DMS114 treated with DMSO at 0.1 percent for 48 hours (cell line): Measurements from ENCODE around the gene GNG4.
"Not testable (repeated sequence)": the region's sequence is repeated elsewhere in the genome, so short reads cannot be mapped to it uniquely, and the experiment has no call there.

Experiments
- DNase-seq: peaks from one replicate; lab custom pipeline; 2025; ENCODE audit not compliant: unreplicated experiment; lab: John Stamatoyannopoulos, UW

The GNG4 gene

DNA sequence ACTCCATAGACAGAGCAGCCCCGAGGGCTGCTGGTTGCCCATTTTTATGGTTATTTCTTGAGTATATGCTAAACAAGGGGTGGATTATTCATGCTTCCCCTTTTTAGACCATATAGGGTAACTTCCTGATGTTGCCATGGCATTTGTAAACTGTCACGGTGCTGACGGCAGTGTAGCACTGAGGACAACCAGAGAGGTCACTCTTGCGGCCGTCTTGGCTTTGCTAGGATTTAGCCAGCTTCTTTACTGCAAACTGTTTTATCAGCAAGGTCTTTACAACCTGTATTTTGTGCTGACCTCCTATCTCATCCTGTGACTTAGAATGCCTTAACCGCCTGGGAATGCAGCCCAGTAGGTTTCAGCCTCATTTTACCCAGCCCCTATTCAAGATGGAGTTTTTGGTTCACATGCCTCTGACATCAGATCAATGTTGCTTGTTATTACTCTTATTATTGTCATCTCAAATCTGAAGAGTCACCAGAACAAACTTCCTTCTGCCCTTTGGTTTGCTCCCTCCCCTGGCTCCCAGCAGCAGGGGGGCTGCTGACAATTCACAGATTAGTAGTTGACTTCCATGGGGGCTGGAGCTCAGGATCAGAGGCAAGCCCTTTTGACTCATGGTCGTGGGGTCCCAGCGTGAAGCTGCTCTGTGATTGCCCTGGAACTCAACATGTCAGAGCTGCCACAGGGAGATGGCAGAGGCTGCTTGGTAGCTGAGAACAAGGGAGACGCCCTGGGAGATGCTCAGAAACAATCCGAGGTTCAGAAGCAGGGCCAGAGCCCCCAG is 103.0 kb downstream of the GNG4 start:
- not testable (repeated sequence) for DNase-seq

DNA sequence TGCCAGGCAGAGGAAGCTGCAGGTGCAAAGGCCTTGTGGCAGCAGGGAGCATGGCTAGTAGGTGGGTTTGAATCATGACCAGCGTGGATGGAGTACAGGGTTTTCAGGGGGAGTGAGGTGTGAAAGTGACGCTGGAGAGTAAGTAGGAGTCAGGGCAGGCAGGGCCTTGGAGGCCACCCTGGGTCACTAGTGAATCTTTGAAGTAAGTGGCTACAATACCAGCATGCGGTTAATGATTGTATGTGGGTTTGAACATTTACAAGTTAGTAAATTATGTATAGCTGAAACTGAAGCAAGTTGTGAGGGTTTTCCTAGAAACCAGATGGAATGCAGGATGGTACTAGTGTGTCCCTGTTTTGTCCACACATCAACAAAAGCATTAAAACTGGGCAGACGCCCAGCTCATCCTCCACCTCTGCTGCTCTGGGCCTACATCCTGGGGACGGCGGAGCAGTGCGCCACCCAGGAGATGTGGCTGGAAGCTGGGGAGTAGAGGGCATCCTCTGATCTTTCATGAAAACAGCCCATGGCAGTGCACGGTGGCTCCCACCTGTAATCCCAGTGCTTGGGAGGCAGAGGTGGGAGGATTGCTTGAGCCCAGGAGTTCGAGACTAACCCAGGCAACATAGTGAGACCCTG is 104.2 kb downstream of the GNG4 start:
- no peak for DNase-seq

DNA sequence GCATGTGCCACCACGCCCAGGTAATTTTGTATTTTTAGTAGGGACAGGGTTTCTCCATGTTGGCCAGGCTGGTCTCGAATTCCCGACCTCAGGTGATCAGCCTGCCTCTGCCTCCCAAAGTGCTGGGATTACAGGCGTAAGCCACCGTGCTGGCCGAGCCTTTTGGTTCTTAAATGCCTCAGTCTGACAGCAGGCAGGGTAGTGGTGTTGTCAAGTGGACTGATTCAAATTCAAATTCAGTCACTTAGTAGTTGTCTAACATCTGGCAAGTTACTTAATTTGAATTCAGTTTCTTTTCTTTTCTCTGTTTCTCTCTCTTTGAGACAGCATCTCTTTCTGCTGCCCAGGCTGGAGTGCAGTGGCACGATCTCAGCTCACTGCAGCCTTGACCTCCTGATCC is 106.7 kb downstream of the GNG4 start:
- DNase-seq = not testable (repeated sequence)

- no peak for DNase-seq
Observed at GRCh38 chr1:235533476-235534168, 116.0 kb downstream of the GNG4 start.

GRCh38 chr1:235532360-235532759 is 117.2 kb downstream of the GNG4 start:
- no peak for DNase-seq

- DNase-seq = no peak
Observed at GRCh38 chr1:235527196-235527814, 122.3 kb downstream of the GNG4 start.

GRCh38 chr1:235525314-235525713 is 124.3 kb downstream of the GNG4 start:
- DNase-seq = no peak

DNA sequence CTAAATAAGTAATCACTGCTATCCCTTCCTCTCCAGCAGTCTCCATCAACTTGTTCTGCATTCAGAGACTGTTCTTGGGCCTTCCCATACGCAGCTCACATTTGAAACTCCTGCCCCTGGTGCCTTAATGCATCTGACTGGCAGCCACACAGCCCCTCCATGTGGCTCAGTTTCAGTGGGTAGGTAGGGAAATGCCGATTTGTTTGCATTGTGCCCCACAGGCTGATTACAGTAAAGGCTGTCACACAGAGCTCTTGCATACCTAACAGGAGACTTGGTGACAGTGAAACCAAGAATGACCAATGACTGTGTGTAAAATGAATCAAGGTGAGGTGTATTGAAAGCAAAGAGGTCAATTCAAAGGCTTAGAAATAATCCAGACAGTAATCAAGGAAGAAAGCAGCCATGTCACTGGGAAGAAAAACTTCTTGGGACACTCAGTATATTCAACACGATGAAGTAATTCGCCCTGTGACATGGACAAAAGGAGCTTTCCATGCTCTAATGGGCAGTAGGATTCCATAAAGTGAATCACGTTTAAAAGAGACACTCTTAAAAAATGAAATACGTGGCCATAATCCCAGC is 132.6 kb downstream of the GNG4 start:
- no peak for DNase-seq

- no peak for DNase-seq
Observed at GRCh38 chr1:235515844-235516512, 133.6 kb downstream of the GNG4 start.

DNA sequence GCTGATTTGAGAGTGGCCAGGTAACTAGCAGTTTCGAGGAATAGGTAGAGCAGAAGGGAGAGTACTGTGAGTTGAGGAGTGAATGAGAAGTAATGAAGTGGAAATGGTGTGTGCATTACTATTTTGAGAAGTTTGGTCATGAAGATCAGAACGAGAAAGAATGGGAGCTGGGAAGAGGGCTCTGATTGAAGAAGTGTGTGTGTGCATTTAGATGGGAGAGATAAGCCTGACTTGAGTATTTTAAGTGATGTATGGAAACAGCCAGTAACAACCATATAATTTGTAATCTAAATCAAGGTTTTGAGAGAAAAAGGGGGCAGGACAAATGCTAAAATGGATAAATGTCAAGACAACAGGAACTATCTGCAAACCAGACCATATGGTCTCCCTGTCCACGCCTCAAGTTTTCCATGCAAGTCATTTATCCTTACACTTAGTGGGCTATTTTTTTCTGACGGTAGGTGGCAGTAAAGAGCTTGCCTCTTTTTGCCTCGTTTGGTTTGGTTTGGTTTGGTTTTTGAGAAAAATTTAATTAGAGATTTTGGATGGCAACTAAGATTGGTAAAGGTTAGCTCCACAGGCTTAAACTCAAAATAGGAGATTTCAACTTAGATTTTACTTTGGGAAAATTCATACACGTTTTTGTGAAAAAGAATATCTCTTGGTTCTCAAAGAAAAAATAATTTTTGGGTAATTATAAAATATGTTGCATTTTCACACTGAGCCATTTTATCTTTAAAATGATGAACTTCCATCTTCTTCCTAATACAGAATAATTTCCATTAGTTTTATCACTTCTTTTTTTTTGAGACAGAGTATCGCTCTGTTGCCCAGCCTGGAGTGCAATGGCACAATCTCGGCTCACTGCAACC is 135.9 kb downstream of the GNG4 start:
- peak; percentile 59 for DNase-seq

GRCh38 chr1:235511470-235512240 is 137.9 kb downstream of the GNG4 start:
- peak; percentile 36 for DNase-seq

- no peak for DNase-seq
Observed at GRCh38 chr1:235510823-235511222, 138.8 kb downstream of the GNG4 start.

DNA sequence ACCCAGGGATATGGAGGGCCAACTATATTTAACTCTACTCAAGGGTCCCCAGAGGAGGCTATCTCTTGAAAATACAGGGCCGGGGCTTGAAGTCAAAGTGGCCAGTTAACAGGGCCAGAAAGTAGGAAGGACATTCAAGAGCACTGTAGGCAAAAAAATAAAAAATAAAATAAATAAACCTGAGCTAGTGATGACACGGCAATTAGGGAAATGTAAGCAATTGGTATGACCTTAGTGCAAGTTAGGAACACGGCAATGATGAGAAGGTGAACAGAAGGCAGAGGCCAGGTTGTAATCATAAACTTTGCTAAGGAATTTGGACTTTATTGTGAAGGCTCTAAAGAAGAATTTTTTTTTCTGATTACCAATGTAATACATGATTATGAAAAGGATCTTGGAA is 142.0 kb downstream of the GNG4 start:
- DNase-seq = no peak

DNA sequence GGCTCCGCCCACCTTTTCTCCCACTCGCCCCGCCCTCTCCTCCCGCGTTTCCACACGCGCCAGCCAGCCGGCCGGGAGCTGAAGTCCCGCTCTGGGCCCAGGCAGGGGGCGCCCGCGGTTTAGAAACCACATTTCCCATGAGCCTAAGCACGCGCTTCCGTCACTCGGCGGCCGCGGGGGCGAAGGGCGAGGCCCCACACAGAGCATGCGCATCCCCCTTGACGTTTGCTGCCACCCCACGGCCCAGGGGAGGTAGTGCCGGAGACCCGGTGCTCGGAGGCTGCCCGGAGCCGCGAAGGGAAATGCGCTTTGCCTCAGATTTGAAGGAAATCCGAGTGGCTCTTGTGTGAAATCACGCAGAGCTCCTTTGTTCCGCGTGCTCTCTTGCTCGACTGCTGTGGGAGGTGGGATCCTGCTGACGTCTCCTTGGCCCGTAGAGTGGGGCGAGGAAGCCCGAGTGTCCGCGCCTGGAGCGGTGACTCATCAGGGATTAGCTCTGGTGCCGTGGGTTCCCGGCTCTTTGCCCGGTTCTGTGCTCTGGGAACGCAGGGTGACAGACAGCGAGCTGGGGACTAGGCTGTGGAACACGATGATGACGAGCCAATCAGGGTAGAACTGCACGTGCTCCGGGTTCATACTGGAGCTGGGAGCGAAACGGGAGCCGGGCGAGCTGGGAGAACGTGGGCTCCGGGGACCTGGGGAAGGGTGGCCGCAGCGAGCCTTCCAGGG is 144.9 kb downstream of the GNG4 start:
- DNase-seq = peak; percentile 96

DNA sequence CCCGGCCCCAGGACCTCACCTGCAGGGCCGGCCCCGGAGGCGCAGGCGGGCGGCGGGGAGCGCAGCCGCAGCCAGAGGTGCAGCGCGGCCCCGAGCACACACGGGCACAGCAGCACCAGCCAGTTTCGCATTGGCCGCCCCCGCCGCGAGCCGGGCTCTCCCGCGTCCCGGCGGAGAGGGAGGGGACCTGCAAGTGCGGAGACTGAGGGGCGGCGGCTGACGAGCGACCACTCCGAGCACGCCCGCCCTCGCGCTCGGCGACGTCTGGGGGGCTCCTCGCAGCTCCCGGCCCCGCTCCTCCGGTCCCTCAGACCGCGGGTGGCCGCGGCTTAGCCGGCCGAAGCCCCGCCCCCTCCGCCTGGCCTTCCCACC is 145.5 kb downstream of the GNG4 start, which contains the start of gene B3GALNT2:
Gene B3GALNT2, minus strand, starts transcription at position 331 of the 372 bp plus-strand sequence. Its CDS starts 200 bp downstream, at position 131.
- DNase-seq = no peak

GRCh38 chr1:235503403-235504121 is 146.0 kb downstream of the GNG4 start:
- DNase-seq = peak; percentile 35

GRCh38 chr1:235502601-235503402 is 146.8 kb downstream of the GNG4 start:
- no peak for DNase-seq
